ENCODE data around the gene RNF26. TPM values are rescaled to one million over a fixed set of nuclear protein-coding genes. Genes with fewer than 3 reads are reported as not detected.

The RNF26 gene
- total RNA-seq = 2.8 and 4.3 TPM in 2 replicates

GRCh38 chr11:119334174-119334930 lies at the start of gene RNF26:
Gene RNF26, plus strand, starts transcription at chr11:119334527. Its CDS starts 596 bp downstream, at chr11:119335123.

GRCh38 chr11:119316729-119317591 lies 17.4 kb upstream of the RNF26 start, which contains the start of gene MCAM:
Gene MCAM, minus strand, starts transcription at chr11:119317130. Its CDS starts 29 bp downstream, at chr11:119317101.

GRCh38 chr11:119340335-119341221 lies 6.3 kb downstream of the RNF26 start, which contains the start of gene C1QTNF5:
Gene C1QTNF5, minus strand, starts transcription at chr11:119340883. Its CDS starts 486 bp downstream, at chr11:119340397.

GRCh38 chr11:119346605-119347004 lies 12.3 kb downstream of the RNF26 start, which contains the start of gene MFRP:
Gene MFRP, minus strand, starts transcription at chr11:119346705. Its CDS starts 192 bp downstream, at chr11:119346513.

GRCh38 chr11:119381181-119381988 lies 47.1 kb downstream of the RNF26 start, which contains the start of gene USP2:
Gene USP2, minus strand, starts transcription at chr11:119381690. Its CDS starts 8,210 bp downstream, at chr11:119373480.

Other genes starting within 250 kb of the RNF26 start
- gene HMBS, start 249.6 kb upstream of the RNF26 start, total RNA-seq = 4.7 and 6.7 TPM in 2 replicates
- 9.5 and 14.4 TPM in 2 replicates for gene DPAGT1, start 232.7 kb upstream of the RNF26 start, total RNA-seq
- gene C2CD2L, start 227.2 kb upstream of the RNF26 start, total RNA-seq = 1.7 and 1.8 TPM in 2 replicates
- 12.7 and 14.3 TPM in 2 replicates for gene HINFP, start 212.9 kb upstream of the RNF26 start, total RNA-seq
- 0.14 and 0.18 TPM in 2 replicates for gene ABCG4, start 185.5 kb upstream of the RNF26 start, total RNA-seq
- 14.4 and 17.7 TPM in 2 replicates for gene NLRX1, start 165.8 kb upstream of the RNF26 start, total RNA-seq
- 0.14 and 0.18 TPM in 2 replicates for gene NHERF4, start 149.1 kb upstream of the RNF26 start, total RNA-seq
- 4.7 TPM in 2 replicates for gene CBL, start 128.2 kb upstream of the RNF26 start, total RNA-seq
- 11.2 and 15.5 TPM in 2 replicates for gene MCAM, start 17.4 kb upstream of the RNF26 start, total RNA-seq
- gene C1QTNF5, start 6.4 kb downstream of the RNF26 start, total RNA-seq = 17.5 and 34.5 TPM in 2 replicates
- gene MFRP, start 12.2 kb downstream of the RNF26 start, total RNA-seq = not detected in 2 replicates
- 0.09 and 0.14 TPM in 2 replicates for gene USP2, start 47.2 kb downstream of the RNF26 start, total RNA-seq
- gene THY1, start 88.6 kb downstream of the RNF26 start, total RNA-seq = 154 and 200 TPM in 2 replicates

Measured in smooth muscle cell of bladder (primary cell).